IMR-90 (cell line): ENCODE measurements around the gene ABCA10.

Experiments
- MAFK ChIP-seq: IDR thresholded peaks from 2 replicates; pipeline ENCODE4 v1.6.1; 2012; ENCODE audit warnings: low read depth, low read length, improper control_type of control experiment
- MAZ ChIP-seq: IDR thresholded peaks from 2 replicates; pipeline ENCODE4 v1.6.1; 2012; ENCODE audit warnings: low read depth, mild to moderate bottlenecking, low read length, improper control_type of control experiment, moderate library complexity, borderline replicate concordance
- NFE2L2 ChIP-seq: fragments of 150-350 bp; IDR thresholded peaks from 2 replicates; pipeline ENCODE4 v1.6.1; 2016; ENCODE audit warnings: low read depth, mild to moderate bottlenecking, low read length
- POLR2A ChIP-seq: IDR thresholded peaks from 2 replicates; pipeline ENCODE4 v1.6.1; 2012; ENCODE audit warnings: mild to moderate bottlenecking, low read depth, low read length
- SMC3 ChIP-seq: fragments of 150-350 bp; IDR thresholded peaks from 2 replicates; pipeline ENCODE4 v1.6.1; 2016; ENCODE audit warnings: low read depth, mild to moderate bottlenecking, antibody characterized with exemption, low read length, moderate library complexity
- TF ChIP-seq, protein P1 (sequence below): conservative IDR thresholded peaks from 2 replicates; pipeline ENCODE4 v1.5.1; 2012; ENCODE audit warnings: mild to moderate bottlenecking, low read depth, low read length, improper control_type of control experiment

DNA sequence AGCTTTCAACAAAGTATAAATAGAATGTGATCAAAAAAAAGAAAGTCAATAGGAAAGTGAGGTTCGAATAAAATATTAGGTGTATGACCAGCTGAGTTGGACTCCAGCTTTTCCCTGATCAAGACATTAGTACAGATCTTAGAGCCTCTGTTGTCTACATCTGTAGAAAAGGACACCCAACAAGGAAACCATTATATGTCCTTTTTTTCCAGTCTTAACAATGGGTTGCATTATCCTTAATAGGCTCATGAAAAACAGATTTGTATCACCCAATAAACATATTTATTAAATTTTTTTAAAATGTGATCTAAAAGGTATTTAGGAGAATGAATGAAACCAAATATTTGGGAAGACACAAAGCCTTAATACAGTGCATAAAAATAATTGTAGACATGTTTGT, 105.0 kb downstream of the ABCA10 start:
- TF ChIP-seq, protein P1, sequence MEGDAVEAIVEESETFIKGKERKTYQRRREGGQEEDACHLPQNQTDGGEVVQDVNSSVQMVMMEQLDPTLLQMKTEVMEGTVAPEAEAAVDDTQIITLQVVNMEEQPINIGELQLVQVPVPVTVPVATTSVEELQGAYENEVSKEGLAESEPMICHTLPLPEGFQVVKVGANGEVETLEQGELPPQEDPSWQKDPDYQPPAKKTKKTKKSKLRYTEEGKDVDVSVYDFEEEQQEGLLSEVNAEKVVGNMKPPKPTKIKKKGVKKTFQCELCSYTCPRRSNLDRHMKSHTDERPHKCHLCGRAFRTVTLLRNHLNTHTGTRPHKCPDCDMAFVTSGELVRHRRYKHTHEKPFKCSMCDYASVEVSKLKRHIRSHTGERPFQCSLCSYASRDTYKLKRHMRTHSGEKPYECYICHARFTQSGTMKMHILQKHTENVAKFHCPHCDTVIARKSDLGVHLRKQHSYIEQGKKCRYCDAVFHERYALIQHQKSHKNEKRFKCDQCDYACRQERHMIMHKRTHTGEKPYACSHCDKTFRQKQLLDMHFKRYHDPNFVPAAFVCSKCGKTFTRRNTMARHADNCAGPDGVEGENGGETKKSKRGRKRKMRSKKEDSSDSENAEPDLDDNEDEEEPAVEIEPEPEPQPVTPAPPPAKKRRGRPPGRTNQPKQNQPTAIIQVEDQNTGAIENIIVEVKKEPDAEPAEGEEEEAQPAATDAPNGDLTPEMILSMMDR, result no peak
- TF ChIP-seq POLR2A, result no peak
- TF ChIP-seq MAZ, result no peak
- no peak for TF ChIP-seq SMC3
- no peak for TF ChIP-seq NFE2L2
- no peak for TF ChIP-seq MAFK
